Stimulated activated CD4-positive, alpha-beta T cell treated with anti-CD3 and anti-CD28 coated beads, TNF-alpha, amount 100 ng/mL, for 48 hours (primary cell): ENCODE measurements around the gene RPS4Y2.
A peak's percentile ranks its signal among the peaks of the same experiment; 100 is the strongest.

Experiments used
- DNase-seq, 3 donors: peaks; one replicate each; pipeline ENCODE4 v3.0.0-alpha.2; 2020; ENCODE audit warnings: low read depth in 3 of 3

RPS4Y2 gene

GRCh38 chrY:20755808-20756207 lies at the start of gene RPS4Y2:
RPS4Y2 (plus strand) TSS chrY:20756108; CDS start chrY:20756164, 56 bp downstream.
- DNase-seq, result no peak

GRCh38 chrY:20714391-20714790 lies 41.5 kb upstream of the RPS4Y2 start:
- peak in 2 of 3 donors; percentile 0 to 24 for DNase-seq

- DNase-seq, result no peak
Observed at GRCh38 chrY:20726184-20726907, 29.6 kb upstream of the RPS4Y2 start.

GRCh38 chrY:20735200-20735599 lies 20.7 kb upstream of the RPS4Y2 start:
- no peak for DNase-seq

GRCh38 chrY:20739806-20740205 lies 16.1 kb upstream of the RPS4Y2 start:
- no peak for DNase-seq

GRCh38 chrY:20740609-20741008 lies 15.3 kb upstream of the RPS4Y2 start:
- no peak for DNase-seq

GRCh38 chrY:20745060-20745459 lies 10.8 kb upstream of the RPS4Y2 start:
- no peak for DNase-seq

GRCh38 chrY:20746919-20747318 lies 9.0 kb upstream of the RPS4Y2 start:
- DNase-seq, result no peak

- no peak for DNase-seq
Observed at GRCh38 chrY:20763869-20764268, 8.0 kb downstream of the RPS4Y2 start.

- DNase-seq, result no peak
Observed at GRCh38 chrY:20765117-20765516, 9.2 kb downstream of the RPS4Y2 start.

- no peak for DNase-seq
Observed at GRCh38 chrY:20770755-20771154, 14.8 kb downstream of the RPS4Y2 start.

- DNase-seq, result no peak
Observed at GRCh38 chrY:20776104-20776503, 20.2 kb downstream of the RPS4Y2 start.

- DNase-seq, result no peak
Observed at GRCh38 chrY:20780104-20780654, 24.3 kb downstream of the RPS4Y2 start.

GRCh38 chrY:20780776-20781175 lies 24.9 kb downstream of the RPS4Y2 start:
- no peak for DNase-seq

- no peak for DNase-seq
Observed at GRCh38 chrY:20781408-20781807, 25.5 kb downstream of the RPS4Y2 start.

- no peak for DNase-seq
Observed at GRCh38 chrY:20784965-20785364, 29.1 kb downstream of the RPS4Y2 start.

GRCh38 chrY:20787076-20787475 lies 31.2 kb downstream of the RPS4Y2 start:
- DNase-seq, result no peak

GRCh38 chrY:20798351-20799049 lies 42.6 kb downstream of the RPS4Y2 start:
- DNase-seq, result no peak

GRCh38 chrY:20802659-20803058 lies 46.8 kb downstream of the RPS4Y2 start:
- no peak for DNase-seq

- no peak for DNase-seq
Observed at GRCh38 chrY:20806243-20806642, 50.3 kb downstream of the RPS4Y2 start.

- no peak for DNase-seq
Observed at GRCh38 chrY:20813459-20813858, 57.6 kb downstream of the RPS4Y2 start.

GRCh38 chrY:20814794-20815193 lies 58.9 kb downstream of the RPS4Y2 start:
- DNase-seq, result no peak

- no peak for DNase-seq
Observed at GRCh38 chrY:20817067-20817466, 61.2 kb downstream of the RPS4Y2 start.
